NOMO-1 (cell line): ENCODE measurements around the gene LYPD8.
A peak's percentile ranks its signal among the peaks of the same experiment; 100 is the strongest.
"Not testable (repeated sequence)": the region's sequence is repeated elsewhere in the genome, so short reads cannot be mapped to it uniquely, and the experiment has no call there.

Experiments used
- DNase-seq, 2 experiments: peaks; one replicate each; lab custom pipeline; 2025; ENCODE audit not compliant: unreplicated experiment in 2 of 2; lab: John Stamatoyannopoulos, UW

The LYPD8 gene, protein sequence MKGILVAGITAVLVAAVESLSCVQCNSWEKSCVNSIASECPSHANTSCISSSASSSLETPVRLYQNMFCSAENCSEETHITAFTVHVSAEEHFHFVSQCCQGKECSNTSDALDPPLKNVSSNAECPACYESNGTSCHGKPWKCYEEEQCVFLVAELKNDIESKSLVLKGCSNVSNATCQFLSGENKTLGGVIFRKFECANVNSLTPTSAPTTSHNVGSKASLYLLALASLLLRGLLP

GRCh38 chr1:248755517-248755916 is at the start of gene LYPD8:
LYPD8 (minus strand) TSS chr1:248755759; CDS start chr1:248751081, 4,678 bp downstream.
- no peak for DNase-seq

GRCh38 chr1:248804771-248805681 is 49.5 kb upstream of the LYPD8 start:
- peak; percentile 81 to 98 for DNase-seq

- not testable (repeated sequence) for DNase-seq
These were observed 47.9 kb upstream of the LYPD8 start for GRCh38 chr1:248803501-248803900.

GRCh38 chr1:248802454-248802853 is 46.9 kb upstream of the LYPD8 start:
- no peak for DNase-seq

- no peak for DNase-seq
These were observed 44.9 kb upstream of the LYPD8 start for GRCh38 chr1:248800459-248800858.

GRCh38 chr1:248798791-248799190 is 43.2 kb upstream of the LYPD8 start:
- peak in 1 of 2 experiments; percentile 3 for DNase-seq

GRCh38 chr1:248794663-248795062 is 39.1 kb upstream of the LYPD8 start:
- not testable (repeated sequence) for DNase-seq

GRCh38 chr1:248793592-248793991 is 38.0 kb upstream of the LYPD8 start:
- no peak for DNase-seq

- DNase-seq, result peak; percentile 78 to 83
These were observed 36.8 kb upstream of the LYPD8 start for GRCh38 chr1:248792342-248792741.

GRCh38 chr1:248791010-248791409 is 35.5 kb upstream of the LYPD8 start:
- DNase-seq, result no peak

DNA sequence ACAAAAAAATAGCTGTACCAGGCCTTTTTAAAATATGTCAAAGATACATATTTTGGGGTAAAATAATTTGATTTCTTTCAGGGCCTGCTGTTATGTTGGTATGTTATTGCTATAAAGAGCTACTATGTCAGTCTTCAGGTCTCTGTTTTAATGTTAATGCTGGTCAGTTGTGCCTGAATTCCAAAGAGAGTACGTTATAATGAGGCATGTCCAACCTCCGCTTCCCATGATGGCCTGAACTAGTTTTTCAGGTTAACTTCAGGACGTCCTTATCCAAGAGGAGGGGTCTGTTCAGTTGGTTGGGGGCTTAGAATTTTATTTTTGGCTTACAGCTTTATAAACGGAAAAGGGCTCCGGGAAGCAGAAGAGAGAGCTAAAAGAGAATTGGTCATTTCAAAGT is 34.9 kb upstream of the LYPD8 start:
- DNase-seq, result no peak

- DNase-seq, result not testable (repeated sequence)
These were observed 33.8 kb upstream of the LYPD8 start for GRCh38 chr1:248789337-248789736.

DNA sequence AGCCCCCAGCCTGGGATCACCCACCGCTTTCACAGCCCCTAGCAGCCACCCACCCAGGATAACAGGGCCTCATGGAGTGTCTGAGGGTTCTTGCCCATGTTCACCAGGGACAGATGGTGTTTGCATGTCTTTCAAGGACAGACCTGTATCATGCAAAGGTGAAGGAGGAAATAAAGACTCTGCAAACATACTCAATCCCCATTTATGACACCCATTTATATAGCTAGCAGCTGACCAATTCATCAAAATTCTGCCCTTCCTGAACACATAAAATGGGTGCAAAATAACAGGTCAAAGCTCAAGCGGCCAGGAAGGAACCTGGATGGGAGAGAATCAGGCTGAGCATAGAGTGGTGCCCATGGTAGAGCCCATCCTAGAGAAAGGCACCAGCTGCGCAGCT is 32.8 kb upstream of the LYPD8 start:
- no peak for DNase-seq

DNA sequence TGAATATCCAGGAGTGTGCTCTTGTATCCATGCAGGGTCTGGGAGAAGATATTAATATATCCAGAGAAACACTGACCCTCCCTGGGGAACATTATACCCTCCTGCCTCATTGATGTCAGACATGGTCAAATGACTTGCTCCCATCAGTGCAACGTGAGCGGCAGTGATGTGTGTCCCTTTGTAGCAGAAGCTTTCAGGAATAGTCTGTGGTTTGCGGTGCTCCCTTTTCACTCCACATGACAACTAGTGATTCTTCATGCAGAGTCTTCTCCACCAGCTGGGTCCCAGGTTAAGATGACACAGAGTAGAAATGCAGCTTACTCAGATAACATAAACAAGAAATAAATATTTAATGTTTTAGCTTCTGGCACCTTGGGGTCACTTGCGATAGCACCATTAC is 31.9 kb upstream of the LYPD8 start:
- DNase-seq, result no peak

DNA sequence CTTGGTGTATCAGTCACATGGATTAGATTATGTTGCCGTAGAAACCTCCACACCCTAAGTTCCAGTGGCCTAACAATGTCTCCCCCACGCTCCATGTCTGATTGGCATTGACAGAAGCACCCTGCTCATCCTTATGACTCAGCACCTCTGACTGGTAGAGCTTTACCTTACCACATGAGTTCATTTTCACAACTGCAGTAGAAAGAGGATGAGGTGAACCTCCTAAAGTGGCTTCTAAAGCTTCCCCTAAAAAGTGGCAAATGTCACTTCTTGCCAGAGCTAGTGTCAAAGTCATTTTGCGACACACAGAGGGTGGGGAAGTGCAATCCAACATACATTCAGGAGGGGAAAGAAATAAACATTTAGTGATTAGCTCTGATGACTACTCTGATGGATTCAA is 30.6 kb upstream of the LYPD8 start:
- DNase-seq, result peak; percentile 84 to 94

DNA sequence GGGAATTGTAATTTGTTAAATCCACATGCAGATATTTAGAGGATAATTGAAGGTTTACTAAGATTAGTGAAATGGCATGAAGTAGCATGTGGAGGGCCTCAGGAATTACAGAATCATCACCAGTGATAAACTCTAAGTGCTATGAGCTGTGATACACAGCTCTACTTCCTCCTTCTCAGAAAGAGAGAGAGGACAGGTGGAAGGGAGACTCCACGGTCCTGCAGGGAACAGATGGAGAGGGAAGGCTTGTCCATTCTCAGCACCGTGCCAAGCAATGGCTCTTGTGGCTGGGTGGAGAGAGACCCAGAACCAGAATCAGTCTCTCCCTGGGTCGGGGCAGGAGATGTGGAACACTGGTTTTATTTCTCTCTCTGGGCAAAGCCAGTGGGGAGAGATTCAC is 27.8 kb upstream of the LYPD8 start:
- no peak for DNase-seq

- no peak for DNase-seq
These were observed 27.0 kb upstream of the LYPD8 start for GRCh38 chr1:248782416-248783141.

DNA sequence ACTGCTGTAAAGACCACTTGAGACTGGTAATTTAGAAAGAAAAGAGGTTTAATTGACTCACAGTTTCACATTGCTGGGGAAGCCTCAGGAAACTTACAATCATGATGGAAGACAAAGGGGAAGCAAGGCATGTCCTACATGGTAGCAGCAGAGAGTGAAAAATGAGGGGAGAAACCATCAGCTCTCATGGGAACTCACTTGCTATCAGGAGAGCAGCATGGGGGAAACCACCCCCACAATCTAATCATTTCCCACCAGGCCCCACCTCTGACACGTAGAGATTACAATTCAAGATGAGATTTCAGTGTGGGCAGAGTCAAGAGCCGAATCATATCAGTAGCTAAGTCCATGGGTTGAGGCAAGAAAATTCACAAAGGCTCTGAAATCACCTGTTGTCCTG is 23.8 kb upstream of the LYPD8 start:
- no peak for DNase-seq

- no peak for DNase-seq
These were observed 23.3 kb upstream of the LYPD8 start for GRCh38 chr1:248778906-248779305.

- DNase-seq, result no peak
These were observed 21.4 kb upstream of the LYPD8 start for GRCh38 chr1:248776991-248777390.

DNA sequence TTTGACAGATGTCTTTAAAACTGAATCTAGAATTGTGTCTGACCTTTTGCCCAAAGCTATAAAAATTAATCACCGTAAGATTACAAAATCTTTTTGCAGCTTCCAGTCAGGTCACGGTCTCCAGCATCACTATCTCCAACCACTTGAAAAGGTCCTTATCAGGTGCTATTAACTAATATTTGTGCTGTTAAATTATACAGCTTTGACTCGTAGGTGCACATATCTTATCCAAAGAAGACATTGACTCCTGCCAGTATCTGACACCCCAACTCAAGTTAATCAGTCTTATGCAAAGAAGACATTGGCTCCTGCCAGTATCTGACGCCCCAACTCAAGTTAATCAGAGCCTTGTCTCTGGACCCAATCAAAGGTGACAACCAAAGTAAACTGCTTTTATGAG is 19.9 kb upstream of the LYPD8 start:
- no peak for DNase-seq
